Smooth muscle cell (in vitro differentiated cells): ENCODE results near the gene SERBP1. TPM values are rescaled to one million over a fixed set of nuclear protein-coding genes. Genes with fewer than 3 reads are reported as not detected.
"Not testable (repeated sequence)": the region's sequence is repeated elsewhere in the genome, so short reads cannot be mapped to it uniquely, and the experiment has no call there.

Source experiments
- DNase-seq: peaks from one replicate; lab custom pipeline; 2025; ENCODE audit not compliant: unreplicated experiment; lab: John Stamatoyannopoulos, UW
- H2AFZ ChIP-seq: fragments of 200-600 bp; sonication (generic); 2 replicates; pipeline ENCODE4 v1.6.0; 2016; ENCODE audit warnings: antibody characterized with exemption, low read depth, mild to moderate bottlenecking
- H3F3A ChIP-seq: fragments of 200-600 bp; sonication (generic); 2 replicates; pipeline ENCODE4 v1.6.0; 2017; ENCODE audit warnings: antibody characterized with exemption, low read depth
- H3K27ac ChIP-seq: fragments of 200-600 bp; sonication (generic); 2 replicates; pipeline ENCODE4 v1.5.1; 2016; ENCODE audit warnings: low read depth, mild to moderate bottlenecking
- H3K27me3 ChIP-seq: fragments of 200-600 bp; sonication (generic); 2 replicates; pipeline ENCODE4 v1.6.1; 2016; ENCODE audit warnings: low read depth, mild to moderate bottlenecking
- H3K36me3 ChIP-seq: fragments of 200-600 bp; sonication (generic); 2 replicates; pipeline ENCODE4 v1.5.1; 2016; ENCODE audit warnings: low read depth
- H3K4me1 ChIP-seq: fragments of 200-600 bp; sonication (generic); 2 replicates; pipeline ENCODE4 v1.5.1; 2016; ENCODE audit warnings: low read depth
- H3K4me2 ChIP-seq: fragments of 200-600 bp; sonication (generic); 2 replicates; pipeline ENCODE4 v1.6.0; 2016; ENCODE audit warnings: mild to moderate bottlenecking
- H3K4me3 ChIP-seq: fragments of 200-600 bp; sonication (generic); 2 replicates; pipeline ENCODE4 v1.5.1; 2016; ENCODE audit warnings: mild to moderate bottlenecking
- H3K79me2 ChIP-seq: fragments of 200-600 bp; sonication (generic); 2 replicates; pipeline ENCODE4 v1.6.0; 2016; ENCODE audit warnings: low read depth, mild to moderate bottlenecking
- H3K9ac ChIP-seq: fragments of 200-600 bp; sonication (generic); 2 replicates; pipeline ENCODE4 v1.6.0; 2016; ENCODE audit warnings: low read depth
- H3K9me3 ChIP-seq: fragments of 200-600 bp; sonication (generic); replicated peaks from 2 replicates; pipeline ENCODE4 v1.5.1; 2016; ENCODE audit warnings: low read depth
- H4K20me1 ChIP-seq: fragments of 200-600 bp; sonication (generic); 2 replicates; pipeline ENCODE4 v1.6.0; 2016; ENCODE audit warnings: low read depth
- WGBS: methylation state at CpG from one replicate; pipeline ENCODE4 v1.1.7; 2016; ENCODE audit warnings: low lambda C conversion rate; 5-methylcytosine and 5-hydroxymethylcytosine counted together
- polyA plus RNA-seq: library from polyadenylated mRNA; unstranded; fragments of >200 nt; fragmentation: Nextera tagmentation; extraction: Ambion mirVana; gene quantifications from 2 replicates; pipeline ENCODE4 v1.2.1, GENCODE V29; 2016
- total RNA-seq: library from RNA; depleted of rRNA; stranded (reverse); fragments of >200 nt; gene quantifications from 2 replicates; pipeline ENCODE4 v1.2.3, GENCODE V29; 2014
- TF ChIP-seq, protein P1 (sequence below): fragments of 200-600 bp; sonication (generic); IDR thresholded peaks from 2 replicates; pipeline ENCODE4 v1.5.1; 2017; ENCODE audit warnings: borderline replicate concordance, mild to moderate bottlenecking, antibody characterized with exemption; ENCODE audit not compliant: insufficient read depth, poor library complexity, severe bottlenecking

SERBP1 gene
- total and polyA plus RNA-seq, 2 experiments from 2014 or later, result 82.5 to 172 TPM

DNA sequence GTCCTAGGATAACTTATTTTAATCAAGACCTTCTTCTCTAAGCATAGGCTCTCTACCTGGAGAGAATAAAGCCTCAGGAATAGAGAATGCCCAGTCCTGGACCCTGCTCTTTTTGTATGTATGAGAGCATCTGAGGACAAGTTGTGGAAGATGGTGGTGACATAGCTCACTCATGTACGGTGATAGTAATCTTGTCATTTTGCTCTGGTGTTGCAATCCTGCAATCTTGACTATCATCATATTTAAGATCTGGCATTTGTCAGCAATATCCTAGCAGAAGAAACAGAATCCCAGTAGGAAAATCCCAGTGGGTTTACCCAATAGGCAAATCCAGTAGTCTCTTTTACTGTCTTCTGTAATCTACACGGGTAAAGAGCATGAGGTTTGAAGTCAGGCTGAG, 21.6 kb upstream of the SERBP1 start:
- whole genome bisulfite sequencing, result 63% methylated on average over 2 of the region's 2 CpGs

DNA sequence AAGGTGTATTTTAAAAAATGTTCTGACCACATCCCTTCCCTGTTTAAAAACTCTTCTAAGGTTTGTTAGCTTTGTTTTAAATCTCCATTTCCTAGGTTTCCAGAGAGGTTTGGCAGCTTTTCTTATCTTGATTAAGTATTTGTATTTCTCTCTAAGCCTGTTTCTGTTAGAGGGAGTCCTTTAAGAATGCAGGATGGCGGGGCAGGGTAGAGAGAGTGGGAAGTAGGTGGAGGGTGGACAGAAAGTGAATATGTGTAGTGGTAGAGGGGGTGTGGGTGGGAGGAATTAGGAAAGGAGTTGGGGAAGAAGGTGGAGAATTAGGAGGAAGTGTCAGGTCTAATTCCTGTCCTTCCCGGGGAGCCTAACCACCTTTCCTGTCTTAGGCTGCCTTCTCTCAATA, 21.2 kb upstream of the SERBP1 start:
- TF ChIP-seq, protein P1, sequence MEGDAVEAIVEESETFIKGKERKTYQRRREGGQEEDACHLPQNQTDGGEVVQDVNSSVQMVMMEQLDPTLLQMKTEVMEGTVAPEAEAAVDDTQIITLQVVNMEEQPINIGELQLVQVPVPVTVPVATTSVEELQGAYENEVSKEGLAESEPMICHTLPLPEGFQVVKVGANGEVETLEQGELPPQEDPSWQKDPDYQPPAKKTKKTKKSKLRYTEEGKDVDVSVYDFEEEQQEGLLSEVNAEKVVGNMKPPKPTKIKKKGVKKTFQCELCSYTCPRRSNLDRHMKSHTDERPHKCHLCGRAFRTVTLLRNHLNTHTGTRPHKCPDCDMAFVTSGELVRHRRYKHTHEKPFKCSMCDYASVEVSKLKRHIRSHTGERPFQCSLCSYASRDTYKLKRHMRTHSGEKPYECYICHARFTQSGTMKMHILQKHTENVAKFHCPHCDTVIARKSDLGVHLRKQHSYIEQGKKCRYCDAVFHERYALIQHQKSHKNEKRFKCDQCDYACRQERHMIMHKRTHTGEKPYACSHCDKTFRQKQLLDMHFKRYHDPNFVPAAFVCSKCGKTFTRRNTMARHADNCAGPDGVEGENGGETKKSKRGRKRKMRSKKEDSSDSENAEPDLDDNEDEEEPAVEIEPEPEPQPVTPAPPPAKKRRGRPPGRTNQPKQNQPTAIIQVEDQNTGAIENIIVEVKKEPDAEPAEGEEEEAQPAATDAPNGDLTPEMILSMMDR, result no peak
- Histone ChIP-seq H3K27me3 (no peaks in the 10 kb centered on the region), H2AFZ (no peak overlapping the region), H3K27ac (no peak overlapping the region), H3F3A (no peaks in the 10 kb centered on the region), H4K20me1 (no peaks in the 10 kb centered on the region), H3K36me3 (no peaks in the 10 kb centered on the region), H3K9me3 (no peaks in the 10 kb centered on the region), H3K9ac (no peak overlapping the region), H3K79me2 (no peaks in the 10 kb centered on the region), H3K4me3 (no peak overlapping the region), H3K4me1 (no peaks in the 10 kb centered on the region), H3K4me2 (no peak overlapping the region)
- WGBS, result 65% methylated on average over 2 of the region's 2 CpGs
- no peak for DNase-seq

More for the DNA sequence above, 21.6 kb upstream of the SERBP1 start:
- TF ChIP-seq, protein P1, result no peak
- Histone ChIP-seq H3K27me3 (no peaks in the 10 kb centered on the region), H2AFZ (no peak overlapping the region), H3K4me2 (no peak overlapping the region), H3K9me3 (no peaks in the 10 kb centered on the region), H3K36me3 (no peaks in the 10 kb centered on the region), H4K20me1 (no peaks in the 10 kb centered on the region), H3K9ac (no peak overlapping the region), H3K79me2 (no peaks in the 10 kb centered on the region), H3F3A (no peaks in the 10 kb centered on the region), H3K4me3 (no peak overlapping the region), H3K4me1 (no peaks in the 10 kb centered on the region), H3K27ac (no peak overlapping the region)
- no peak for DNase-seq

DNA sequence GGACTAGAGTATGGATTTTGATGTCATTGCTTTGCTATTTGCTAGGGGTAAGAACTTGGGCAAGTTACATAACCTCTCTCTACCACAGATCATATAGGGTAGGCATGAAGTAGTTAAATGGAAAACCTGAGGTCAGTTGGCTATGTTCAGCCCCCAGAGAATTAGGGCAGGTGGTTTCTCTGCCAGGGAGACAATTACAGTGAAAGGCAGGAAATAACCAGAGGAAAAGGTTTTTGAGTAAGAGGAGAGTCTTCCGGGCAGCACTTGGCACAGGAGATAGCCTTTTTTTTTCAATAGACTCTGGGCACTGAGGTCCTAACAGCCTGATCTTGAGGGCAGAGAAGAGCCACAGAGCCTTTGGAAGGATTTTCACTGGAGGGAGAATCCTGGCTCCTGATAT, 16.7 kb upstream of the SERBP1 start:
- H3K36me3 ChIP-seq, result no peaks in the 10 kb centered on the region
- no peak for DNase-seq
- no peaks in the 10 kb centered on the region for H3F3A ChIP-seq
- H3K9me3 ChIP-seq, result no peaks in the 10 kb centered on the region
- WGBS, result 96% methylated on average over 1 of the region's 1 CpG
- no peak overlapping the region for H3K9ac ChIP-seq
- no peaks in the 10 kb centered on the region for H3K27me3 ChIP-seq
- TF ChIP-seq, protein P1, result no peak
- no peak overlapping the region for H3K27ac ChIP-seq
- no peak overlapping the region for H2AFZ ChIP-seq
- no peaks in the 10 kb centered on the region for H3K79me2 ChIP-seq
- H3K4me3 ChIP-seq, result no peak overlapping the region
- H3K4me2 ChIP-seq, result no peak overlapping the region
- H3K4me1 ChIP-seq, result no peaks in the 10 kb centered on the region
- H4K20me1 ChIP-seq, result no peaks in the 10 kb centered on the region

DNA sequence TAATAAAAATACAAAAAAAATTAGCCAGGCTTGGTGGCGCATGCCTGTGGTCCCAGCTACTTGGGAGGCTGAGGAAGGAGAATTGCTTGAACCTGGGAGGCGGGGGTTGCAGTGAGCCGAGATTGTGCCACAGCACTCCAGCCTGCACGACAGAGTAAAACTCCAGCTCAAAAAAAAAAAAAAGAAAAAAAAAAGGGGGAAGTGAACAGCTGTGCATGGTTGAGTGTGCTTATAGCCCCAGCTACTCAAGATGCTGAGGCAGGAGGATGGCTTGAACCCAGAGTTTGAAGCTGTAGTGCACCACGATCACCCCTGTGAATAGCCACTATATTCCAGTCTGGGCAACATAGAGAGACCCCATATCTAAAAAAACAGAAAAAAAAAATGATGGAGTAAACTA, 15.8 kb upstream of the SERBP1 start:
- not testable (repeated sequence) for H3K4me2 ChIP-seq, H3K36me3 ChIP-seq, H3F3A ChIP-seq, H3K27me3 ChIP-seq, DNase-seq, H2AFZ ChIP-seq, H3K9ac ChIP-seq, H4K20me1 ChIP-seq, H3K27ac ChIP-seq, H3K4me3 ChIP-seq, H3K9me3 ChIP-seq, H3K4me1 ChIP-seq, H3K79me2 ChIP-seq
- 93% methylated on average over 5 of the region's 5 CpGs for whole genome bisulfite sequencing
